GM19467 (cell line): ENCODE measurements around the gene NUPR2.
"Not testable (repeated sequence)": the region's sequence is repeated elsewhere in the genome, so short reads cannot be mapped to it uniquely, and the experiment has no call there.

ENCODE experiments used
- ATAC-seq: cut with Tn5 transposase; IDR thresholded peaks from one replicate; pipeline ENCODE4 v1.9.1; 2021; ENCODE audit warnings: mild to moderate bottlenecking, moderate library complexity; ENCODE audit not compliant: unreplicated experiment

Gene NUPR2, protein sequence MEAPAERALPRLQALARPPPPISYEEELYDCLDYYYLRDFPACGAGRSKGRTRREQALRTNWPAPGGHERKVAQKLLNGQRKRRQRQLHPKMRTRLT

DNA sequence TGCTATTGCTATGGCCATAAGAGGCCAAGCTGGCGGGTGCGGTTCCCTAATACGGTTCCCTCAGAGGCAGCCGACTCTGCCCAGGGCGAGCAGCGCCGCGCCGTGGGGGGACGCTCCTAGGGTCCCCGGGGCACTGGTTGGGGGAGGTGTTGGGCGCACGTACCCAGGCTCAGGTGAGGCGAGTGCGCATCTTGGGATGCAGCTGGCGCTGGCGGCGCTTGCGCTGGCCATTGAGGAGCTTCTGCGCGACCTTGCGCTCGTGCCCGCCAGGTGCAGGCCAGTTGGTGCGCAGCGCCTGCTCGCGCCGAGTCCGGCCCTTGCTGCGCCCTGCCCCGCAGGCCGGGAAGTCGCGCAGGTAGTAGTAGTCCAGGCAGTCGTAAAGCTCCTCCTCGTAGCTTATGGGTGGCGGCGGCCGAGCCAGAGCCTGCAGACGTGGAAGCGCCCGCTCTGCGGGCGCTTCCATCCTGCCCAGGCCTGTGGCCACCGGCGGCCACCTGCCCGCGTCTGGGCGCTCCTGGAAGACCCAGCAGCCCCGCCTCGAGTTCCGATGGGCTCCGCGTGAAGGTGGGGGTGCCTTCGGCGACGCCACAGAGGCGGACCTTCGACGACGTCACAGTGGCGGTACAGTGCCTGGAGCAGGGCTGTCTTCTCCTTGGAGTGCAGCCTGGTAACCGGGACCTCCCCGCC, at the start of gene NUPR2:
NUPR2 (minus strand) TSS at position 566 of the 687 bp plus-strand sequence; CDS start at position 463, 103 bp downstream.
- no peak for ATAC-seq

- no peak for ATAC-seq
These were observed 41.1 kb upstream of the NUPR2 start for GRCh38 chr7:56157238-56157790.

GRCh38 chr7:56131062-56131461, 14.8 kb upstream of the NUPR2 start:
- ATAC-seq: not testable (repeated sequence)

- no peak for ATAC-seq
These were observed 11.2 kb upstream of the NUPR2 start for GRCh38 chr7:56127241-56127975.

DNA sequence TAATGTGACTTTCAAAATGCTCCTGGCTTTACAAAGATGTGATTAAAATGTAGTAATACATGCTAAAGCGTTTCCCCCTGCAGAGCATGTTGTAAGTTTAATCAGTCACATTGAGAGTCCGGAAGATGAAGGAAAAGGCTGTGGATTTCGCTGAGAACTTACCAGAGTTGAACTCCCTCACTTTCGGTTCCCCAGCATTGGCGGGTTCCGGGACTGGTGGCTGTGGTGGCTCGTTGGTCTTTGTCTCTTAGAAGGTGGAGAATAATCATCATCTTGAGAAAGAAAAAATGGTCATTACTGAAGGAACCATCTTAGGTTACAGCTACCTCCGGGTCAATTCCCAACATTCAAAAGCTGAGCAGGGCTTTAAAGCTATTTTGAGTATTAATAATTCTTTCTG, 9.6 kb upstream of the NUPR2 start:
- no peak for ATAC-seq

- no peak for ATAC-seq
These were observed 8.8 kb upstream of the NUPR2 start for GRCh38 chr7:56124981-56125380.

DNA sequence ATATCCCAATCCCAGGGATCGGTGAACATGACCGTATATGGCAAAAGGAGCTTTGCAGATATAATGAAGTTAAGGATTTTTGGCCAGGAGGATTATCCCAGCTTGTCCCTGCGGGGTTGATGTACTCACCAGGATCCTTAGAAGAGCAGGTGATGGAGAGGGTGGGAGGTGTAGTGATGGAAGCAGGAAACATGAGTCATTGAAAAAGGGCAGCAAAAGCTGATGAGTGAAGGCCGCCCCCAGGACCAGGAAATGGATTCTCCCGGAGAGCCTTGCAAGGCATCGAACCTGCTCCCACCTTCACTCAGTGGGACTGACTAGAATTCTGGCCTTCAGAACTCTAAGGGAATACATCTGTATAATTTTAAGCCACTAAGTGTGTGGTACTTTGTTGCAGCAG, 5.2 kb upstream of the NUPR2 start:
- no peak for ATAC-seq

DNA sequence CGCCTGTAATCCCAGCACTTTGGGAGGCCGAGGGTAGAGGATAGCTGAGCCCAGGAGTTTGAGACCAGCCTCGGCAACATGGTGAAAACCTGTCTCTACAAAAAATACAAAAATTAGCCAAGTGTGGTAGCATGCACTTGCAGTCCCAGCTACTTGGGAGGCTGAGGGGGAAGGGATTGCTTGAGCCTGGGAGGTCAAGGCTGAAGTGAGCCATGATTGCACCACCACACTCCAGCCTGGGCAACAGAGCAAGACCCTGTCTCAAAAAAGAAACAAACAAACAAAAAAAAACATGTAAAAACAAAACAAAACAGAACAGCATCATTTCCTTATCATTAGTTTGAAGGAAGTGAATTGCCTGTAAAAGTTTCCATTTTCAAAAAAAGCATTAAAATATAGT, 4.0 kb downstream of the NUPR2 start:
- not testable (repeated sequence) for ATAC-seq

- ATAC-seq: no peak
These were observed 5.6 kb downstream of the NUPR2 start for GRCh38 chr7:56110611-56111010.

DNA sequence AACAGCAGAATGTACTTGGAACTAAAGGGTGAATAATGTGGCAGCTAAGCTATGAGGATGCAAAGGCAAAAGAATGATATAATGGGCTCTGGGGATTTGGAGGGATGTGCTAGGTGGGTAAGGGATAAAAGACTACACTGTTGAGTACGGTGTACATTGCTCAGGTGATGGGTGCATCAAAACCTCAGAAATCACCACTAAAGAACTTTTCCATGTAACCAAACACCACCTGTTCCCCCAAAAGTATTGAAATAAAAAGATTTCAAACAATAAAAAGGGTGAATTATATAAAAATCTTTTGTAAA, 8.3 kb downstream of the NUPR2 start:
- ATAC-seq: no peak

- peak; percentile 100 for ATAC-seq
These were observed 9.8 kb downstream of the NUPR2 start, which contains the start of gene CHCHD2 for GRCh38 chr7:56106108-56107073. Gene CHCHD2 (minus strand): TSS chr7:56106476. CDS start chr7:56106413, 63 bp downstream.

- no peak for ATAC-seq
These were observed 10.7 kb downstream of the NUPR2 start for GRCh38 chr7:56105508-56105907.

DNA sequence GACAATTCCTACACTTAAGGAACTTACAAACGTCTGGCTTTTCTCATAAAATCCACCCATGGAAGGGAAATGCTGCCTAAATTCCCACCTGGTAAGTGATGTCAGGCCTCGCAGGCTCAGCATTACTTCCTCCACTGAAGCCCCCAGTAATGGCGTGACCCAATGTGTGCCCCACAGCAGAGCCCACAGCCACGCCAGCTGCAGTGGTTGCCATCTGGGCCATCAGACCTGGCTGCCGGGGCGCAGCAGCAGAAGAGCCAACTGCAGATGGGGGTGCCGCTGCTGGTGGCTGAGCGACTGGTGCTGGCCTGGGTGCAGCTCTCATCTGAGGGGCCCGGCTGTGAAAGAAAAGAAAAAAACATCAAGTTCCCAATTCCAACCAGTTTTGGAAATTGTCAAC, 12.1 kb downstream of the NUPR2 start:
- ATAC-seq: not testable (repeated sequence)

GRCh38 chr7:56099653-56100052, 16.6 kb downstream of the NUPR2 start:
- ATAC-seq: no peak

DNA sequence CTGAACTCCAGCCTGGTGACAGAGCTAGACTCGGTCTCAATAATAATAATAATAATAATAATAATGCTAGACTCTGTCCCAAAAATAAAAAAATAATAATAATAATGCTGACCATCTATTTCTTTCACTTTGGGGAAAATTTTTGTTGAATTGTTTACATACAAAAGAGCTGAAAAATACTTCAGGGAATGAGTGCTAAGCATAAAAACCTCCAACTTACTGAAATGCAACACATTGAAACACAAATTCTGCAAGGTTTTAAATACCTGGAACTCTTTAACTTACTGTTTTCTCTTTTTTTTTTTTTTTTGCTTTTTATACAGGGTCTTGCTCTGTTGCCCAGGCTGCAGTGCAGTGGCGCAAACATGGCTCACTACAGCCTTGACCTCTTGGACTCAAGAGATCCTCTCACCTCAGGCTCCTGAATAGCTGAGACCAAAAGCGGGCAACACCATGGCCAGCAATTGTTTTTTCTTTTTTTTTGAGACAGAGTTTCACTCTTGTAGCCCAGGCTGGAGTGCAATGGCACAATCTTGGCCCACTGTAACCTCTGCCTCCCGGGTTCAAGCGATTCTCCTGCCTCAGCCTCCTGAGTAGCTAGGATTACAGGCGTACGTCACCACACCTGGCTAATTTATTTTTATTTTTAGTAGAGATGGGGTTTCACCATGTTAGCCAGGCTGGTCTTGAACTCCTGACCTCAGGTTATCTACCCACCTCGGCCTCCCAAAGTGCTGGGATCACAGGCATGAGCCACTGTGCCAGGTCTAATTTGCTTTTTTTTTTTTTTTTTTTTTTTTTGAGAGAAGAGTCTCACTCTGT, 17.8 kb downstream of the NUPR2 start:
- ATAC-seq: not testable (repeated sequence)

DNA sequence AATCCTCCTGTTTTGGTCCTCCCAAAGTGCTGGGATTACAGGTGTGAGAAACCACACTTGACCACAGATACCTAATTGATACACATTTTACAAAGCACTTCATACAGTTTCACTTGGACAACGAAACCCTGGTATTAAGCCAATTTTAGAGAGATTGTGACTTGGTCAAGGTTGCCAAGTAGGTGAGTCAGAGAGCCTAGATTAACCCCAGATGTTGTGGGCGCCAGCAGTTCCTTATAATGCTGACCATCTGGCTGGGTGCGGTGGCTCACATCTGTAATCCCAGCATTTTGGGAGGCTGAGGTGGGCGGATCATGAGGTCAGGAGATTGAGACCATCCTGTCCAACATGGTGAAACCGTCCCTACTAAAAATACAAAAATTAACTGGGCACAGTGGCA, 18.5 kb downstream of the NUPR2 start:
- ATAC-seq: no peak

- ATAC-seq: no peak
These were observed 23.3 kb downstream of the NUPR2 start, which contains the start of gene PHKG1 for GRCh38 chr7:56092789-56093531. Gene PHKG1 (minus strand): TSS chr7:56092952. CDS start chr7:56088941, 4,011 bp downstream.

DNA sequence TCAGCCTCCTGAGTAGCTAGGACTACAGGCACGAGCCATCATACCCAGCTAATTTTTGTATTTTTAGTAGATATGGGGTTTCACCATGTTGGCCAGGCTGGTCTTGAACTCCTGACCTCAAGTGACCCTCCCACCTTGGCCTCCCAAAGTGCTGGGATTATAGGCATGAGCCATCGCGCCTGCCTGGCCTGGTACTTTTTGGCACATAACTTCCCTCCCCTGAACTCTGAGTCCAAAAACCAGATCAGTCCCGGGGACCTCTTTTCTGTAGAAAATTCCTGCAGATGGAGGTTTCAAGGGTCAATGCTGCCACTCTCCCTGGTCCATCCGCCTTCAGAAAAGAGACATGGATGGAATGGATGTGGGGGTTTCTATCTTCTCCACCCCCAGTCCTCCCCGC, 23.8 kb downstream of the NUPR2 start:
- ATAC-seq: not testable (repeated sequence)

DNA sequence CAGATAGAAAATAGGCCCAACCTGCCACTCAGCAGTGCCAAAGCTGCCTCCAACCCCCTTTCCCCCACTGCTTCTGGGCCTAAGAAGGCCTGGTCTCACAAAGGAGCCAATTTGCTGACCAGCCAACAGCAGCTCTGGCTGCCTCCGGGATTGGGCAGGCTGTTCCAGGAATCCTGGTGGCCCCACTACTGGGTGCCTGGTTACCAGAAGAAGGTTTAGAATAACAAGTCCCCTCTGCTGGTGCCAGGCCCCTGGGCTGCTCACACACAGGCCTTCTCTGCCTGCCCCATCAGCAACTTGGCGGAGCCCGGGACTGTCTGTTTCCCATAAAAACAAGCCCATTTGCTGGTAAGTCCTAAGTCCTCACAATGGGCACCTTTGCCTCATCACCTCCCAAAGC, 24.6 kb downstream of the NUPR2 start:
- ATAC-seq: no peak
